Measurements from ENCODE around the gene ESRRB.

The ESRRB gene

DNA sequence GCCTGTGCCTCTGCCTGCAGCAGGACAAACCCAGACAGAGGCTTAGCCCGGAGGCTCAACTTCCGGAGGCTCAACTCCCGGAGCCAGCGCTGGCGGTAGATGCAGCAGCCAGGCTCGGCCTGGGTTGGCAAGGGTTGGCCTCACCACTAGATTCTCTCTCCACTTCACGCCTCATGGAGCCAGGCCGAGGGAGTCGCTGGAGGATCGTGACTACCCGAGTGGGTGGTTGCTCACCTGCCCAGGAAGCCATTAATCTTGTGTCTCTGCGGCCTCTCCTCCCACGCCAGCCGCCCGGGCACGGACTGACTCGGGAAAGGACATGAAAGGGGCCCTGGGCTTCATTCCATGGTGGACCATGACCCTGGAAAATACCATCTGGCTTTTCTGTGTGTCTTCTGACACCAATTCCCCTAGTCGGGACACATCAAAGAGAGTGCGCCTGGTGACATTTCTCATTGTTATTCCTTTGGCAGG lies 20.8 kb downstream of the ESRRB start:
- no peak for DNase-seq (ENCODE audit: low read depth)
- H3K4me3 ChIP-seq (ENCODE audit: low read length): no peak overlapping the region
- TF ChIP-seq, protein P1, sequence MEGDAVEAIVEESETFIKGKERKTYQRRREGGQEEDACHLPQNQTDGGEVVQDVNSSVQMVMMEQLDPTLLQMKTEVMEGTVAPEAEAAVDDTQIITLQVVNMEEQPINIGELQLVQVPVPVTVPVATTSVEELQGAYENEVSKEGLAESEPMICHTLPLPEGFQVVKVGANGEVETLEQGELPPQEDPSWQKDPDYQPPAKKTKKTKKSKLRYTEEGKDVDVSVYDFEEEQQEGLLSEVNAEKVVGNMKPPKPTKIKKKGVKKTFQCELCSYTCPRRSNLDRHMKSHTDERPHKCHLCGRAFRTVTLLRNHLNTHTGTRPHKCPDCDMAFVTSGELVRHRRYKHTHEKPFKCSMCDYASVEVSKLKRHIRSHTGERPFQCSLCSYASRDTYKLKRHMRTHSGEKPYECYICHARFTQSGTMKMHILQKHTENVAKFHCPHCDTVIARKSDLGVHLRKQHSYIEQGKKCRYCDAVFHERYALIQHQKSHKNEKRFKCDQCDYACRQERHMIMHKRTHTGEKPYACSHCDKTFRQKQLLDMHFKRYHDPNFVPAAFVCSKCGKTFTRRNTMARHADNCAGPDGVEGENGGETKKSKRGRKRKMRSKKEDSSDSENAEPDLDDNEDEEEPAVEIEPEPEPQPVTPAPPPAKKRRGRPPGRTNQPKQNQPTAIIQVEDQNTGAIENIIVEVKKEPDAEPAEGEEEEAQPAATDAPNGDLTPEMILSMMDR (IDR thresholded peaks at IDR 0.05; ENCODE audit: insufficient read depth, low read depth, low read length, missing control alignments): no peak

DNA sequence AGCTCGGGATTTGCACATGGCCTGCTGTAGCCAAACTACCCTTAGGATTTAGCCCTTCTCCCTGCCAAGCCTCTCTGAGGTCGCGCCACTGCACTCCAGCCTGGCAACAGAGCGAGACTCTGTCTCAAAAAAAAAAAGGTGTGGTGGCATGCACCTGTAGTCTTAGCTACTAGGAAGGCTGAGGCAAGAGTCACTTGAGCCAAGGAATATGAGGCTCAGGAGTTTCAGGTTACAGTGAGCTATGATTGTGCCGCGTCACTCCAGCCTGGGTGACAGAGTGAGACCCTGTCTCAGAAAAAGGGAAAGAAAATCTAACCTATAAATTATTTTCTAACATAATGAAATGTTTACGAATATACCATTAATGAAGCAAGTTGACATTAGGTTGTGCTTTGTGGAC lies 29.7 kb downstream of the ESRRB start:
- TF ChIP-seq, protein P1 (IDR thresholded peaks at IDR 0.05; ENCODE audit: insufficient read depth, low read depth, low read length, missing control alignments): no peak
- DNase-seq (ENCODE audit: low read depth): no peak
- no peak overlapping the region for H3K4me3 ChIP-seq (ENCODE audit: low read length)

DNA sequence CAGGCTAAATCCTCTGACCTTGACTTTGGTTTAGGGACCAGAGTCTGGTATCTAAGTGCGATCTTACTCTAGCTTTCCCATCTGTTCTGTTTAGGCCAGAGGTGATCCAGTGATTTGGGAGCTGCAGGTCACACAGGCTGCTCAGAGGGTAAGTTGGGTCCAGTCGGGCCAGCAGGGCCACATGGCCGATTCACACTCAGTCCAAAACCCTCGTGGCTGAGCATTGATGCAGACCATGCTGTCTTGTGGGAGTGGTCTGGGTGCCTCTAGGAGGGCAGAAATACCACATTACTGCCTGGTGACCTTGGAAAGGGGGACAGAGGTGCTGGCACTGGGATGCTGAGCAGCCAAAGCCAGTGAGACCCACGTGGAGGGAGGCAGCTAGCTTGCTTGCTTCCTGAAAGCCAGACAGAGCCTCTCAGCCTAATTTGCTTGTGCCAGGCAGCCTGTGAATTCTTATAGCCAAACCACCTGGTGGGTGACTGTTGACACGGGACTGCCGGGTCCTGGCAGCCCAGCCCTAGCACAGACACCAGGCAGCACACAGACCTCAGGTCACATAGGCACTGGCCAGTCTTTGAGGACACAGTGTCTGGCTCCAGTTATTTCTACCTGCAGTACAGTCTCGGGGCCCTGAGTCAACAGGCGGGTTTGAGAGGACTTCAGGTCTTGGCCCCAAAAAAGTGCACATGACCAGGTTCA lies 31.7 kb downstream of the ESRRB start:
- DNase-seq (ENCODE audit: low read depth): no peak
- TF ChIP-seq, protein P1 (IDR thresholded peaks at IDR 0.05; ENCODE audit: insufficient read depth, low read depth, low read length, missing control alignments): no peak

DNA sequence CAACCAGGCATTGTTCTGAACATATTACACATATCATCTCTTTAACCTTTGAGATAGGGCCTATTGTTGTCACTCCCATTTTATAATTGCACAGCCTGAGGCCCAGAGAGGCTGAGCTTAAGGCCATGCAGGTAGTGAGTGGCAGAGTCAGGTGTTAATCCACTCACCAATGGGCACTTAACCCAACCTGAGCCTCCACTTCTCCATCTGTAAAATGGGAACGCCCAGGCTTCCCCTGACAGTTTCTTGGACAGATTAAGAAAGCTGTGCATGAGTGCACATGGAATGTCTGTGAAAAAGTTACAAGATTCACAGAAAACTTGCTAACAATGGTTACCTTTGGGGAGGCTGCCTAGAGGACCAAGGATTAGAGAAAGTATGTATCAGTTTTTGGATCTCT lies 32.9 kb downstream of the ESRRB start:
- no peak for DNase-seq (ENCODE audit: low read depth)
- H3K4me3 ChIP-seq (ENCODE audit: low read length): no peak overlapping the region
- TF ChIP-seq, protein P1 (IDR thresholded peaks at IDR 0.05; ENCODE audit: insufficient read depth, low read depth, low read length, missing control alignments): no peak

More for the DNA sequence above, 31.7 kb downstream of the ESRRB start:
- H3K4me3 ChIP-seq (ENCODE audit: low read length): no peak overlapping the region

DNA sequence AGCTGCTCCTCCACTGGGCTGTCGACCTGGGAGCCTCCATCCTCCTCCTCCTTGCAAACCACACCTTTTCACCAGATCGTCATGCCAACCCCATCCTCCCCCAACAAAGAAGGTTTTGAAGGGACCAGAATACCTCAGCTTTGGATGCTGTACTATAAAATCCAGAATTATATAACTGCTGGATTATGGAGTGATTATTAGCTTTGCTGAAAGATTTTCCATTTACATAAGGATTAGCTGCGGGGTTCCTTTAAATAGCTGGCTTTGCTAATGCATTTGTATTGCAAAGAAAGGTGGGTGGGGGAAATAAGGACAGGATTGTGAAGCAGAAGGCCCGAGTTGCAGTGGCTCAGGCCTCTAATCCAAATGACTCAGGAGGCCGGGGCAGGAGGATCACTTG lies 36.6 kb downstream of the ESRRB start:
- TF ChIP-seq, protein P1 (IDR thresholded peaks at IDR 0.05; ENCODE audit: insufficient read depth, low read depth, low read length, missing control alignments): no peak
- no peak for DNase-seq (ENCODE audit: low read depth)
- no peak overlapping the region for H3K4me3 ChIP-seq (ENCODE audit: low read length)

DNA sequence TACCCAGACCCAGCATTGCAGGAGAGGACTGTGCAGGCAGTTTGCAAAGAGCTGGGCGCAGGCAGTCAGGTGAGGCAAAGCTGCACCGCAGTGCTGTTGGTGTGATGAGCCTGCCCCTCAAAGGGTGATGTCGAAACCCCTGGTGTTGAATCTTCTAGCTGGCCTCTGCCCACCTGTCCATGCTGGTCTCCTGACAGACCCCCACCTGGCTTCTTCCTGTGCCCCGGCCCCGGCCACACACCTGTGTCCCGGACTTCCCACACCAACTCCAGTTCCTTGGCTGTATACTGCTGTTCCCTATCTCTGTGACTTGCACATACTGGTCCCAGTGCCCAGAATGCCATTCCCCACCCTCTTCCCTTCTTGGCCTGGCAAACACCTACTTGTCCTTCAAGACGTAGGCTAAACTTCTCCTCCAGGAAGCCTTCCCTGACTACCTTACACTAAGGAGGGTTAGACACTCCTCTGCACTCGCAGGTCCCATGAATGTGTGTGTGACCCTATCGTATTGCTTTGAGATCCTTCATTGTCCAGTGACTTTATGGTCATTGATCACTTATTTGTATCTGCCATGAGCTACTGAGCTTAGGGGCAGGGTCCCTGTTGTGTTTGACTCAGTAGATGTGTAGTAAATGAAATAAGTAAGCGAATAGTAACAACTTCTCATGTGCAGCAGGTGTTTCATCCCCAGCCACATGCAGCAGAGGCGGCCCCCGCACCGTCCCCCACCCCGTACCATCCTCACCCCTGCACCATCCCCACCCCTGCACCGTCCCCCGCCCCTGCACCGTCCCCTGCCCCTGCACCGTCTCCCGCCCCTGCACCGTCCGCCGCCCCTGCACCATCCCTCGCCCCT lies 37.4 kb downstream of the ESRRB start:
- DNase-seq (ENCODE audit: low read depth): no peak
- no peak overlapping the region for H3K4me3 ChIP-seq (ENCODE audit: low read length)
- TF ChIP-seq, protein P1 (IDR thresholded peaks at IDR 0.05; ENCODE audit: insufficient read depth, low read depth, low read length, missing control alignments): no peak
